HG03460 (cell line): Measurements from ENCODE around the gene PLB1.

Experiments
- ATAC-seq: cut with Tn5 transposase; IDR thresholded peaks from one replicate; pipeline ENCODE4 v1.9.1; 2021; ENCODE audit not compliant: unreplicated experiment

PLB1 gene

DNA sequence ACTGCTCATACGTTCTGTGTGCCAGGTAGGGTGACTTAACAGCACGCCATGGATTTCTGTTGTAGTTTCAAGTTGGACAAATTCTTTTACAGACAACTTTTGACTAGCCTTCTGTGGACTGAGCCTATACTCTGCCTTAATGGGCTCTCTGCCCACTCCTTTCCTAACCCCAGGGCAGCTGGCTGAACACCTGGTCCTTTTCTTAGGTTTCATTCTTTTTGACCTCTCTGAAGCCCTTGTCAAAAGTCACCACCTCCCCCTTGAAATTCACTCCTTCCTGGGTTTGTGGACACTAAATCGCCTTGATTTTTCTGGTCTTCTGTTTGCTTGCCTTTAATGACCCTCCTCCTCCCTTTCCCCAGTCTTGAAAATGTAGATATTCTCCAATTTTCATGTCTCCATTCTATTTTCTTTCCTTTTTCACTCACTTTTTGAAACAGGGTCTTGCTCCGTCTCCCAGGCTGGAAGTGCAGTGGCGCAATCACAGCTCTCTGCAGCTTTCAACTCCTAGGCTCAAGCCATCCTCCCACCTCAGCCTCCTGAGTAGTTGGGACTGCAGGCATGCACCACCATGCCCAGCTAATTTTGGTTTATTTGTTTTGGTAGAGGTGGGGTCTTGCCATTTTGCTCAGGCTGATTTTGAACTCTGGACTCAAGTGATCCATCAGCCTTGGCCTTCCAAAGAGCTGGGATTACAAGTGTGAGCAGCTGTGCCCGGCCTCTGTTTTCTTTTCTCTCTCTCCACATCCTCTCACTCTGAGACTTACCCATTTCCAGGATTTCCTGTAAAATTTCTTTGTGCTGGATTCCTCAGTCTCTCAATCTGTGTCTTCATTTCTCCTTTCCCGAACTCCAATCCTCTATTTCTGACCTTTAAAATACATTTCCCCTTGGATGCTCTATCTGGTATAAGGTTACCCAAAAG, 112.9 kb downstream of the PLB1 start:
- ATAC-seq, result no peak

DNA sequence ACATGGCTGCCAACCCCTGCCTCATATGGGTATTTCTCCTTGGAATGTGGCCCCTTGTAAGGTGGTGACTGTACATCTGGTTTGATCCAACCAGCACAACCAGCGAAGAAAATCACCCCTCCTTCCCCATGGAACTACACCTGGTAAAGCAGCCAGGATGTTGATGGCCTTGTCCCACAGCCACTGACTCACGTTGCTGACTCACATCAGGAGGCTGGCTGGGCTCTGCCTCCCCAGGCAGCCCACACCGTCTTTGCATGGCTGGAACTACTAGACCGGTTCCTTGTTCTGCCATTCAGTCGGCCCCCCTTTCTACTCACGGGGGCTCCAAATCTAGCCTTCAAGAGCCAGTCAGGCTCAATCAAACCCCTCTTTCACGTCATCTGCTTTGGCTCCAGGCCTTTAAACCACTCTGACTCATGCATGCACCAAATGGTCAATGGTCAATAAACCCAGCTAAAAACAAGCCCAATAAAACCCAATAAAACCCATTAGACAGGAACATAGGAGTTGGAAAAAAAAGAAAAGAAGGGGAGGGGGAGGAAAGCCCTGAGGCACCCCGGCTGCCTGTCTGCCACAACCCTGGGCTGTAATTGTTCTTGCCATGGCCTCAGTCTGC, 114.8 kb downstream of the PLB1 start:
- no peak for ATAC-seq

DNA sequence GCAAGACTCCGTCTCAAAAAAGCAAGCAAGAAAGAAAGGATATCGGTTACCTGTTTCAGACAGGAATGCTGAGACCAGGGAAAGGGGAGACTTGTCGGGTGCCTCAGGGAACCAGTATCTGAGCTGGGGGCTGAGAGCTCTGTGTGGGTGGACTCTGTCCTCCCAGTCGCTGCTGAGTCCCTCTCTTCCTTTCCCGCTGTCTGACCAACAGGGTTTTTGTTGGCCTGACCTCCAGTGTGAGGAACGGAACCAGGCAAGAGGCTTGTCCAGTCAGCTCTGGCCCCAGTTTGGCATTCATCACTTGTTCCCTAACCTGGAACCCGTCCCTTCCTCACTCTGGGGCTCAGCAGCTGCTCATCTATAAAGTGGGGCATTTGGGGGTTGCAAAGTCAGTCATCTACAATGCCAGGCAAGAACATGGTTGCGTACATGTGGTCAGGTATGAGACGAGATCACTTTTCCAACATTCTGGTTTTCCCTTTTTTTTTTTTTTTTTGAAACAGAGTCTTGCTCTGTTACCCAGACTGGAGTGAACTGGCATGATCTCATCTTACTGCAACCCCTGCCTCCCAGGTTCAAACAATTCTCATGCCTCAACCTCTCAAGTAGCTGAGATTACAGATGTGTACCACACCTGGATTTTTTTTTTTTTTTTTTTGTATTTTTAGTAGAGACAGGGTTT, 116.4 kb downstream of the PLB1 start:
- ATAC-seq, result no peak

DNA sequence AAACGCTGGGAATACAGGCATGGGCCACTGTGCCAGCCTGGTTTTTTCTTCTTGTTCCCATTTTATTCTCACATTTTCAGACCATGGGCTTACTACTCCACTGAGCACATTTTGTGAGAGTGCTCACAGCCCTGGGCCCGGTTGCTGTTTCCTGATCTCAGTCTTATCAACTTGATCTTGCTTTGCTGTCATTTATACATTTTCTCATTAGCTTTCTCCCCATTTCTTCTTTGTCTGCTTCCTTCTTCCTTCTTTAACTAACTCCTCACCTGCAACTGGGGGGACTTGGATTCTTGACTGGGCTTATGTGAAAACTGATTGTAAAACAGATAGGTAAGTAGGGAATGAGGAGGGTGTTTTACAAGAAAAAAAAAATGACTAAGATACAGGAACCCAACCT, 117.3 kb downstream of the PLB1 start:
- ATAC-seq, result no peak

DNA sequence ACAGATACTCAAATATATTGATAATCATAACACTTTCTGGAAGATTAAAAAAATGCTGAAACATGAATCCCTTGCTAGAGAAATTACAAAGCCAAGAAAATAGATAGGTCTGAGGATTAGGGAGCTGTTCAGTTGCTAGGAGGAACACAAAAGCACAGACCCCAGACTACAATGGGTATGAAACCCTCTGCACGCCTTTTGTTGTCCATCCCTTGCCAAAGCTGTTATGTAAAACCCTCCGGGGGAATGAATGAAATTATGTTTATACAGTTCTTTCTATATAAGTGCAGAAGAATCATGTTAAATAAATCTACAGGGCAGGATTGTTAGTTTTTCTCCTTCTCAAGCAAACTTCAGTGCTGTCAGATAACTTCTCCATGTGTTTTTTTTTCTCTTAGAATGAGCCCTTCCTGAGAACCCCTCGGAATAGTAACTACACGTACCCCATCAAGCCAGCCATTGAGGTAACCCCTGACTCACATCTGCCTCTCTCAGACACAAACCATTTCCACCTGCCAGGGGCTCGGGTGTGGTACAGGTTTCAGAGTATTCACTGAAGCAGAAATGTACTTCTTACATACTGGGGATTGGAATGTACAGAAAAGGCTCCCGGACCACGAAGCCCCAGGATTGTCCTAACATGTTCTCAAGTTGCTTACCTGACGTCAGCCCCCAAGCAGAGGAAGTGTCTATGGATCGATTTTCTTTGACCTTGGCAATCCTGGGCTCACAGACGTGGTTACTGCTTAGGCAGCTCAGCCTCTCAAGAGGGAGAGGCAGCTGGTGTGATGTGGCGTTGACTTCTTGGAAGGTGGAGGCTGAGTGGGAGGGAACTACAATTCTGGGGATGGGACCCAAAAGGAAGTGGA, 118.0 kb downstream of the PLB1 start:
- no peak for ATAC-seq

DNA sequence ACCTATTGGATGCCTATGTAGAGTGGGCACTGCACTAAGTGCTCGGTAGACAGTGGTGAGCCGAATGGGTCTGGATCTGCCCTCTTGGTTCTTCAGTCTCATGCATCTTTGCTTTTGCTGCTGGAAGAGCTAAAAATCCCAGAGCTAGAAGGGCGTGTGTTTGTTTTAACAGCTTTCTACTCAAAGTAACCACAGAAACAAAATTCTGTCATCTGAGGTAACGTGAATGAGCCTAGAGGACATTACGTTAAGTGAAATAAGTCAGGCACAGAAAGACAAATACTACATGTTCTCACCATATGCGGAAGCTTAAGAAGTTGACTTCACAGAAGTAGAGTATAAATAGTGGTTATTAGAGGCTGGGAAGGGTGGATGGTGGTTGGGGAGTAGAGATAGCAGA, 119.8 kb downstream of the PLB1 start:
- no peak for ATAC-seq

DNA sequence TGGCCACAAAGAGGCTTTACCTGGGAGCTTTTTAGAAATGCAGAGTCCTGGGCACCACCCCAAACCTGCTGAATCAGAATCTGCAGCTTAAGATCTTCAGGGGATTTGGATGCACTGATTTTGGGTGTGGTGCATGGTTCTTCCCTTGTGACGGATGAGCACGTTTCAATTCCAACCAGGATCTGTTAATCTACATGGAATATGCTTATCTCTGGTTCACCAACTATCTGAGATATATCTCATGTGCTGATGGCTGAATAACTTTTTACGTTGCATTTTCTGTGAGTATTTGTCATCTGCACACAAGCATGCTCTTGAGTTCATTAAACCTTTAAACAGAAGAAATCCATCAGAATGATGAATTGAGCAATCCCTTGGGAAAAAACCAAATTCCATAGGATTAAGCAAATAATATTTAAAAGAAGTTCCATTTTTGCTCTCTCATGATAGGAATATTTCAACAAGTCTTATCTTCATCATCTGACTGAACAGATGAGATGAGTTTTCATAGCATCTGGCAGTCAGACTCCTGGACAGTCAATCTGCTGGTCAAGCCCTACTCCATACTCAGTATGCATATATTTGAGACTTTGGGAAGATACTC, 120.6 kb downstream of the PLB1 start:
- ATAC-seq, result no peak

DNA sequence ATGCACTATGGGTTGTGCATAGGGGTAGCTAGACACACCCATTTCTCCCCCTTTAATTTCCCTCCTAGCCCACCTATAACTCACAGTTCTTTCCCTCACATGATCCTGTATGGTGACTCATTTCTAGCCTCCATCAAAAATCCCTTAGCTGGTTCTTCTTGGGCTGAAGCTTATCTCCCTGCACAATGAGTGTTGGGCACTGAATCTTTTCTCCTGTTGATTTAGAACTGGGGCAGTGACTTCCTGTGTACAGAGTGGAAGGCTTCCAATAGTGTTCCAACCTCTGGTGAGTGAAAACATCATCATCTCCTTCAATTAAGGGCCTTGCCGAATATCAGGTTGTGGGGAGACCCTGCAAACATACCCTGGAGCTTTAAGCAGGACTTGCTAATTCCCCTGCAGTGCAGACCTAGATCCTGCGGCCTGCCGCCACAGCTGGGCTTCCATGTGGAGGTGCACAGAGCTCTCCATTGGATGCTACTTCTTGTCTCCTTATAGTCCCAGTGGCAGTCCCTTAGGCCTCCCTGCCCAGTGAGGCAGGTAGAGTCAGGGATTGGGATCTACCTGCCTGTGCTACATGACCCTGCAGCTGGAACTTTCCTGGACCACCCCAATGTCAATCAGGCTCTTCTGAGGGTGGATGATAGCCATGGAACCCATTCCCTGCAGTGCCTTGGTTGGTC, 121.8 kb downstream of the PLB1 start:
- no peak for ATAC-seq

DNA sequence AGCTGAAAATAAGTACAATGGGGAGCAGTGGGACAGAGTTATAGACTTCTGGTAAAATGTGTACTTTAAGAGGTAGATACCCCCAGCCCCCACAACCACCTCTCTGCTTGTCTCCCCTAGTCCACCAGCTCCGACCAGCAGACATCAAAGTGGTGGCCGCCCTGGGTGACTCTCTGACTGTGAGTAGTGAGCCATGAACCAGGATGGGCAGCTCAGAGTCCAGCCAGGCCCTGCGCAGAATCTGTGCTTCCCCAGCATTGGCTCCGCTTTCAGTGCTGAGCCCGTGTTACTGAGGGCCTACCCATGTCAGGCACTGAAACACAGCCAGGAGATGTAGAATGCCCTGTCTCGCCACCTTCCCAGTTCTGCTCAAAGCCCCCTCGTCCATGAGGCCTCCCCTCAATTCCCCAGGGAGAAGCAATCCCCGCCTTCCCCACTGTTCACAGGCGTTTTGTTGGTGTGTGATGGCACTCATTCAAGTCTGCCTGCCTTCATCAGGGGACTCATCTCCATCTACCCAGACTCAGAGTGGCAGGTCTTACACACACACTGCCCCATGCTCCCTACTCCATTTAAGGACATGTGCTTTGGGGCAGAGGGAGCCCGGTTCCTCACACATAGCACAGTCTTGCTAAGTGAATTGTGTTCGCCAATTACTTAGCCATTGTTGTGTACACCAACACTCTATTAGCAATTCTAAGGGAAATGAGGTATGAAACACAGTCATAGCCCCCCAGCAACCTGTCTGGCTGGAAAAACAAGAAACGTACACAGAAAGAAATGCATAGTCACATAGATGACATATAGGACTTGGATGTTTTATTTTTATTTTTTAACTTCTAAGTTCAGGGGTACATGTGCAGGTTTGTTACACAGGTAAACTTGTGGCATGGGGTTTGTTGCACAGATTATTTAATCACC, 122.6 kb downstream of the PLB1 start:
- no peak for ATAC-seq

DNA sequence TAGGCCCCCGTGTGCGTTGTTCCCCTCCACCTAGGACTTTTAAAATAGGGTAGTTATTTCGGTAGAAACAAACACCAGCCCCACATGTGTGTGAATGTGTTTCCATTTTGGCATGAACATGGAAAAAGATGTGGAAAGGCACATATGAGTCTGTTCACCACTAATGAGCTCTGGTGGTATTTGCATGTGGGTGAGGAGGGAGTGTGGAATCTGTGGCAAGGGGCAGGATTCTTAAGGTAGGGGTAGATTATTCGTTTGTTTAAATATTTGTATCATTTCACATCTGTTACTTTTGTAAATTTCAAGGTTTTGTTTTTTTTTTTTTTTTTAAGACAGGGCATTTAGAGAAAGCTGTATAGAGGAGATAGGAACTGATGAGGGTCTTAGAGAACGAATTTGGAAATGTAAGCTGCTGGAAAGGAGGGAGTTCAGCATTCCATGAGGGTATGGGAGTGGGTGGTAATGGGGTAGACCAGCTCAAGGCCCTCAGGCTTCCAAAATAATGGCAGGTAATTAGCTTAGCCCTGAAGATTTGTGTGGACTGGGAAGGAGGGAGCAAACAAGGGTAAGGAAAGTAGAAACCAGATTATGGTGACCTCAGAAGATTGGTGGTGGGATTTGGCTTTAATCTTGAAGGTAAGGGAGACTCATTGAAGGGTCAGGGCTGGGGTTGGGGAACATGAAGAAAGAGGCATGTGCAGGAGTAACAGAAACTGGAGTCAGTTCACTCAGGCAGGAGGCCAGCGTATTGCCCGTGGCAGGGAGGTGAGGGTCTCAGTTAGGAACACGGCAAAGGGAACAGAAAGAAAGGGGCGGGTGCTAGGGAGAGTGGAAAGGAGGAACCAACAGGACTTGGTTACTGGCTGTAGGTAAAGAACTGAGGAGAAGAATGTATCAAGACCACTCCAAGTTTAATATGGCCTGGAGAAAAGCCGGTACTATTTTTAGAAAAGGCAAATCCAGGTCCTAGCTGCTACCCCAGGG, 123.6 kb downstream of the PLB1 start:
- ATAC-seq, result no peak

DNA sequence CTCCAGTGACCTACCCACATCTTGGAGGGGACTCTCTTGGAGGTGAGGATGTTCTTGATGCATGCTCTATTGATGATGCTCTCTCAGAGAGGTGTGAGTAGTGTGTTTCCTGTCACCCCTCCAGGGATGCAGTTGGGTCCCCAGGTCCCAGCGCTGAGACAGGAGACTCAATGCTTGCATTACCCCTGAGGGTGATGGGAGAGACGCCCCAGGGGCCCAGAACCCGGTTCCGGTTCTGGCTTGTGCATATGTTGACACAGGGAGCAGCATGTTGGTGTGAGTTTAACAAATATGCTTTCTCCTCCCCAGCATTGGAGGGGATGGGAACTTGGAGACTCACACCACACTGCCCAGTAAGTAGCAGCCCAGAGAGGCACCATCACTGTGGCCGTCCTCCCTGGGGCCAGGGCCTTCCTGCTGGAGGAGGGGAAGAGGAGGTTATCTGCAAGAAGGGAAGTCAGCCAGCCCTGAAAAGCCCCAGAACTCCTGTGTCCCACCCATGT, 124.5 kb downstream of the PLB1 start:
- ATAC-seq, result no peak

DNA sequence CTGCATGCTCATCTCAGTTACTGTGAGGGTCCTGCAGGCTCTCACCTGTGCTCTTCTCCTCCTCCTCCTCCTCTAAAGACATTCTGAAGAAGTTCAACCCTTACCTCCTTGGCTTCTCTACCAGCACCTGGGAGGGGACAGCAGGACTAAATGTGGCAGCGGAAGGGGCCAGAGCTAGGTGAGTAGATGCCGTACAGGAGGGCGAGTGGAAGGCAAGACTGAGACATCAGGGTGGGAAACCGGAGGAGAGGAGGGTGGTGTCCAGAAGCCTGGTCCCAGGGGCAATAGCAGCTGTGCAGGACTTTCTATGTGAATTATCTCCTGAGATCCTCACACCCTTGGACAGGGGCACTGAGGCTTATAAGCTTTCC, 124.9 kb downstream of the PLB1 start:
- ATAC-seq, result no peak

DNA sequence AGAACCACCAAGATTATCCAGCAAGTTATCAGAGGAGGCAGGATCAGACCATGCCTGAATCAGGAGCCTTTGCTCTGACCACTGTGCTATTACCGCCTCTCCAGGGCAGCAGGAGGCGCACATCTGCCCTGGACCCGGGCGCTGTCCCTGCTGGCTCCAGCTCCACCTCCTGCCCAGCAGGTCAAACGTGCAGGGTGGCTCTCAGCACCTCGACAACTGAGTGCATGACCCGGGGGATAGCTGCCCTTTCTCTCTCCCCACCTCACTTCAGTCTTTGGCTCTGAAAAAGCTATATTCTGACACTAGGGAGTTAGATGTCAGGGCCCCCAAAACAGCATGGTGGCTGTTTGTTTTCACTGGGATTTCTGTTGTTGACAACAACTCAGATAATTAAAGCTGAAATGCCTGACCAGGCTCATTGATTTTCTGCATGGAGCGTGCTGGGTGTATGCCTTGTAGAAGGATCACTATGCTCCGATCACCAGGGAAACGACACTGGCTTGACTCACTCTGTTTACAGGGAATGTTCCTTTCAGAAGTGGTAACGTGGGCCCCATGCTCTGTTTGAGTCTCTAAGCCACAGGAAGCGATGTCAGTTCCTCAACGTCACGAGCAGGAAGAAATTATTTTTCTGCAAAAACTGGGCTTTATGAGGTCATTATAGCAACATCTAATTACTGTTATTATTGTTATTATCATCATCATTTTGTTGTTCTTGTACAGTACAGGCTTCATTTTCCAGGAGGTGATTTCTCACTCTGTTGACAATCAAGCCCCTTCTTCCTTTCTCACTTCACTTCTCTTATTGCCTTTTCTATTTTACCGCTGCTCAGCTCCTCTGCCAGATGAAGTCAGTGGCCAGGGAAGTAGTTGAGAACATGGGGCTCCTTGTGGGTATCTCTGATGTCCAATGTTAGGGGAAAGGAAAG, 125.6 kb downstream of the PLB1 start:
- ATAC-seq, result no peak

DNA sequence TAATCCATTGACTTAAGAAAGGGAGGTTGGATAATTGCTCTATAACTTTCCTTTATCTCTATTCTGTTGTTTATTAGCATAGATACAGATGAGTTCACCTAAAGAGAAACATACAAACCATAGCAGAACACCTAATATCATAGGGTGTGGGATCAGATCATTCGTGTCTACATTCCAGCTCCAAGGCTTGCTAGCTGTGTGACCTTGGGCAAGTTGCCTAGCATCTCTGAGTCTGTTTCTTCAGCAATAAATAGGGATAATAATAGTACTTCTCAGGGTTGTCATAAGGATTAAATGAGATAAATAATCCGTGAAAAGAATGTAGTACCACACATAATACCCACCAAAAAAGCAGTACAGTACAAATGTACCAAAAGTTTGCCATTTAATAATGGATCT, 126.2 kb downstream of the PLB1 start:
- ATAC-seq, result no peak

DNA sequence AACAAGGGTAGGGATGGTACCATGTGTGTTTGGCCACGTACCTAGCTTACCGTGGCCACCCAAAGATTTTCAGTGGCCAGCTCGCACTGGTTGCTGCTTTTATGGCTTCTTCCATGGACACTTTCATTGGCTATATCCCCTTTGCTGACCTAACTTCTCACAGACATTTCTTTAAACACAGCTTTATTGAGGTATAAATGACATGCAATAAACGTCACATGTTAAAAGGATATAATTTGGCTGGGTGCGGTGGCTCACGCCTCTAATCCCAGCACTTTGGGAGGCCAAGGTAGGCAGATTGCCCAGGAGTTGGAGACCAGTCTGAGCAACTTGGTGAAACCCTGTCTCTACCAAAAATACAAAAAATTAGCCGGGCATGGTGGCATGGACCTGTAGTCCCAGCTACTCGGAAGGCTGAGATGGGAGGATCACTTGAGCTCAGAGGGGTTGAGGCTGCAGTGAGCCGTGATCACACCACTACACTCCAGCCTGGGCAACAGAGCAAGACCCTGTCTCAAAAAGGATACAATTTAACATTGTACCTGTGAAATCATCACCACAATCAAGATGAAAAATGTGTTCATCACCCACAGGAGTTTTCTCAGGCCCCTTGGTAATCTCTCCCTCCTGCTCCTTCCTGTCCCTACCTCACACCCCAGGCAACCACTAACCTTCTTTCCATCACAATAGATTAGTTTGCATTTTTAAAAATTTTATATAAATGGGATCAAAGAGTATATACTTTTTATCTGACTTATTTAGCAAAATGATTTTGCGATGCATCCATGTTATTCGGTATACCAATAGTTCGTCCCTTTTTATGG, 127.9 kb downstream of the PLB1 start:
- no peak for ATAC-seq

DNA sequence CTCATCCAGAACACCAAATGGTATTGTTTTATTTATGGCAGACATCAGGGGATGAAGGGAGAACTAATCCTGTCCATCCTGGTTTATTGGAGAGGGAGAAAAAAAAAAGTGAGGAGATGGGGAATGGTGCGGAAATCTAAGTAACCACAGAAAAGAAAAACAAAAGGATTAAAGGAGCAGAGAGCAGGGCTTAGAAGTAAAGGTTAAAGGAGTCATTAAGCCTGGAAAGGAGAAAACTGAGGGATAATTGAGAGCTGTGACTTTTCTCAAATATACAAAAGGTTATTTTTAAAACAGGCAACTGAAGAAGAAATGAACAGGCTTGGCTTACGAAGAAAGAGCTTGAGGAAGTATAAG, 128.6 kb downstream of the PLB1 start:
- no peak for ATAC-seq
